NCI-H2081 treated with DMSO at 0.1 percent for 48 hours (cell line): ENCODE results near the gene CLEC16A.
"Not testable (repeated sequence)": the region's sequence is repeated elsewhere in the genome, so short reads cannot be mapped to it uniquely, and the experiment has no call there.

Experiments
- DNase-seq: peaks from one replicate; lab custom pipeline; 2025; lab: John Stamatoyannopoulos, UW

The CLEC16A gene

DNA sequence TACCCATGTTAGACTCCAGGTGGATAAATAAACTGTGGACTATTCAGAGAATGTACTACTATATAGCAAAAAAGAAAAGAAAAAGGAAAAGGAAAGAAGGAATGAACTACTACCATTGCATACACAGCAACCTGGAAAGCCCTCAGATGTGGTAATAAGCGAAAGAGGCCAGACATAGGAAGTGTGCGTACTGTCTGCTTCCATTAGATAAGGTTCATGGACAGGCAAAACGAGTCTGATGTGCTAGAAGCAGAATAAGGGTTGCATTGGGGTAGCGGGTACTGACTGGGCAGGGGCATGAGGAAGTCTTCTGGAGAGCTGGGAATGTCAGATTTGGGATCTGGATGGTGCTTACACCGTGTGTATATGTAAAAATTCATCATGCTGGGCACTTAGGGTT, 21.8 kb downstream of the CLEC16A start:
- DNase-seq = no peak

- not testable (repeated sequence) for DNase-seq
Measured at GRCh38 chr16:10966559-10966958, 22.2 kb downstream of the CLEC16A start.

GRCh38 chr16:10967986-10968385, 23.6 kb downstream of the CLEC16A start:
- no peak for DNase-seq

DNA sequence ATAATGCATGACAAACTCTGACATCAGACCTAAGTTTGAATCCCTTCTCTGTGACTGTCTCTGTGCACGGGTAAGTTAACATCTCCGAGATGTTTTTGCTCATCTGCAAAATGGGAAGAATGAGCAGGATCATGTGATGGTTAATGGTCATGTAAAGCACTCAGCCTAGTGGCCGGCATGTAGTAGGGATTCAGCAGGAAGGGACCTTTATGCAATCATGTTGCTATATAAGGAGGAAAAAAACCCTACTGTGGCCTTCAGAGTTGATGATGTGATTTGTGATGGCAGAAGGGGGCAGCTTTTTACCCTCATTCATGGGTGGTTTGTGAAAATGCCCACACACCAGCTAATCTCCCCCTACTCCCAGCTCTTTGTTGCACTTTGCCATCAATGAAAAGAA, 24.1 kb downstream of the CLEC16A start:
- no peak for DNase-seq

DNA sequence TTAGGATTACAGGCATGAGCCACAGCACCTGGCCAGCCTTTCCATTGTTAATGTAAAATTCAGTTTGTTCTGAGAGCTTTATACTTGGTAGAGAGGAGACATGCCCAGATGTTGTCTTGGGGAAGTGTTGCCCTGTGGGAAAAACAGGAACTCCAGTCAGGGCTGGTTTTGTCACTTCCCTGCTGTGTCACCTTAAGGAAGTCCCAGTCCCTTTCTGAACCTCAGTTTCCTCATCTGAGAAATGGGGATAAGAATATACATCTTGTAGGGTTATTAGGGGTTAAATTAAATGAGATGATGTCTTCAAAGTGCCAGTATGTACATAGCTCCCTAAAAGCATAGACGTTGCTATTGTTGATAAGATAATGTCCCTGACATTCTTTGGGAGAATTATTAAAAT, 25.3 kb downstream of the CLEC16A start:
- DNase-seq = no peak

GRCh38 chr16:10970065-10970464, 25.7 kb downstream of the CLEC16A start:
- DNase-seq = no peak

DNA sequence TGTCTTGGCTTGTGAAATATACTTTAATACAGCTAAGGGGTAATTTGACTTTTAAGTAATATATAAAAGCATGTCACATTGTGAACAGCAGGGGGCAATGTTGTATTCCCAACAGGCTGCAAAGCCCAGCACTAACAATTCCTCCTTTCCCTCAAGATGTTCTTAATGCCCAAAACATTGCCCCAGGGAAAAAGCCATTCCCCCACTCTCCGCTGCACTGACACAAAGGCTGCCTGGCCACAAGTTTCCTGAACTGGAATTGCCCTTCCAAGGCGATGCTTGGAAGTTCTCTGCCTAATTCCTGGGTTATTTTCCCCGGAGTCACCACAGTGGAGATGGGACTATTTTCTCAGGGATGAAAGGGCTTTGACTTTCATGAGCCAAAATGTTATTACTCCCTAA, 27.2 kb downstream of the CLEC16A start:
- DNase-seq = peak; percentile 32

DNA sequence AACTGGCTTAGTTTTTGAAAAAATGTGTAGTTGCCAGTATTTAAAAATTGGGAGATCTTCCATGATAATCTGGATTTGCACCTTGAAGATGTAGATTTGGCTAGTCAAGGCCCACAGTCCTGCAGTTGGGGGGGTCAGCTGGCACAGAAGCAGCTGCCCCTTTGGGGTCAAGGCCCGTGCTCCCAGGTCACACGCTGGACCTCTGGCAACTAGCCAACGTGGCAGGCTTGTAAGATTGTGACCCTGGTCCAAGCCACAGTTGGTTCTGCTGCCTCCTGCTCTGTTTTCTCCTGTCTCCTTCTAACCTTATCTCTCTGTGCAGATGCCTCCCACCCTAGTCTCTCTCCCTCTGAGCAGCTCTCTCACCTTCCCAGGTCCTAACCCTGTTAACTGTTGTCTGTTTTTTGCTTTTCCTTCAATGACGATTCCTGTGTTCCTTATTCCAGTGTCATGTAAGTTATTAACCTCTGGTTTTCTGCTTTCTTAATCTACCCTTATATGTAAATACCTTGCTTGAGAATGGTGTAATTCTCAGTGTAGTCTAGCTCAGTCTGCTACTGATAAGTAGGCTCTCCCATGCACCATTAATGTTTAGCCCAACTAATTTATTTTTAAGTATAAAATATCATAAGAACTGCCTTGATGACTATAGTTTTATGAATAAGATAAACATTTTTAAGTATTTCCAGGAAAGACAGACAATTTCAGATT, 27.9 kb downstream of the CLEC16A start:
- no peak for DNase-seq

GRCh38 chr16:10972819-10973464, 28.6 kb downstream of the CLEC16A start:
- no peak for DNase-seq

DNA sequence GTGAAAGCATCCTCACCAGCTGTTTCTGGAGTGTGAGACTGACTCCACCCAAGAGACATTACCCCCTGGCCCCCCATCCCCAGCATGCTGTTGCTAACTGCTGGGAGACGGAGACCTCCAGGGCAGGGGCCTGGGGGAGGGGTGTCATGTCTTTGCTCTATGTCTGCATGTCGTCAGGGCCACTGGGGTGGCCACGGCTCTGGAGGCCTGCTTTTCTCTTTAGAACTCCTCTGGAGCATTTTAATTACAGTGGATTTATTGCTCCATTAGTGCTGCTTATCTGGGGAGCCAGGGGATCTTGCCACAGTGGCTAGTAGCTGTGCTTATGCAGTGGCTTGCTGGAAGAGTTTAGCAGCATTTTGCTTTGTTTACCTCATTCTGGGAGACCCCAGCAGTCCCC, 32.3 kb downstream of the CLEC16A start:
- no peak for DNase-seq

GRCh38 chr16:10978124-10978523, 33.8 kb downstream of the CLEC16A start:
- no peak for DNase-seq

- DNase-seq = no peak
Measured at GRCh38 chr16:10978871-10979446, 34.6 kb downstream of the CLEC16A start.

GRCh38 chr16:10979717-10980601, 35.6 kb downstream of the CLEC16A start:
- DNase-seq = no peak

DNA sequence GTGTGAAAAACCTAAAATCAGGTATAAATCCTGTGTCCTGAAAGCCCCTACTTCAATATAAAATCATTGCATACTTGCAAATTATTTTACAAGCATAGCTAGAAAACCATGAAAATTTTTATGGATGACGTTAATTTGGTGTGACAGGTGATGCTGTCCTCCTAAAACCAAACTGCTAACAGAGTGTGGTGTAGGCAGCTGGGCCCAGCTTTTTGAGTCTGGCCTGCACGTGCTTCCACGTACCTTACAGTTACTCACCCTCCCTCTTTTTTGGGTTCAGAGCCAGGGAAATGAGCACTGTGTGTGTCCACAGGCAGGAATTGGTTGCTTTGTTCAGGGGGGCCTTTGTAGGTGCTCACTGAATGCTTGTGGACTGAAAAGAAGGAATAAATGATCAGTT, 36.4 kb downstream of the CLEC16A start:
- DNase-seq = no peak

DNA sequence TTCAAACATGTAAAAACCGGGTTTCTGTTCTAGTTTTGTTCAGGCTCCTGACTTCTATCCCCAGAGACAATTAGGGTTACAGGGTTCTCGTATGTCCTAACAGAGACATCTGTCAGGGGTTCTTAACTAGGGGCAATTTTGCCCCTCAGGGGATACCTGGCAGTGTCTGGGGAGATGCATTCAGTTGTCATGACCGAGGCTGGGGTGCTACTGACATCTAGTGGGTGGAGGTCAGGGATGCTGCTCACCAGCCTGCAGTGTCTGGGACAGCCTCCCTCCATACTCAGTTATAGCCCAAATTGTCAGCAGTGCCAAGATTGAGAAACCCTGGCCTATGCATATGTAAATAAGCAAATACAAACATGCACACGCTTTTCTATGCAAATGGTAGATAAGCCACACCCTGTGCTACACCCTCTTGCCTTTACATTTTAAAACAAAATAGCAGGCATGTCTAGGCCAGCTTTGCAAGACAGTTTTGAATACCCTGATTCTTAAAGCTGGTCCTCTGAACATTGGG, 37.4 kb downstream of the CLEC16A start:
- no peak for DNase-seq

DNA sequence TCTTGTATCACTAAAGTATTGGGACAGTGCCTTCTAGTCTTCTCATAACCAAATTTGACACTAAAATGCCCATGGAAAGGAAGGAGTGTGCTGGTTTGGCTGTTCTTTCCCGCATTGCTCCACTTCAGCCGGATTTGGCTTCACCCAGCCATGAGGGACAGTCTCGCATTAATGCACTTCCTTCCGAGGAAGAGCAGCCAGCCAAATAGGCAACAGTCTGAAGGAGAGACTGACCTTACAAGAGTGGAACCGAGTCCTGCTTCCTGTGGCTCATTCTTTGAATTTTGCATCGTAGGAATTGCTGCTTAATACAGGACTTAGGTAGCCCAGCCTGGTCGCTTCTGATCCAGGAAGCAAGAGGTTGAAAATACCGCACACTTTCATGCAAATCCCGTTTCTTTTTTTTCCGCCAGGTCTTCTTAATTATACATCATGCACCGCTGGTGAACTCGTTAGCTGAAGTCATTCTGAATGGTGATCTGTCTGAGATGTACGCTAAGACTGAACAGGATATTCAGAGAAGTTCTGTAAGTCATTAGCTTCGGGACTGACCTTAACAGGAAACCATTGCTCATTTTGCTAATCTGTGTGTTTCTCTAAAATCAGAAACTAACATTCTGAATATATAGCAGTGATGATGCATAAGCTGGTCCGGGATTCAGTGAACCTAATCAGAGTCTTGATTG, 38.2 kb downstream of the CLEC16A start:
- DNase-seq = no peak

DNA sequence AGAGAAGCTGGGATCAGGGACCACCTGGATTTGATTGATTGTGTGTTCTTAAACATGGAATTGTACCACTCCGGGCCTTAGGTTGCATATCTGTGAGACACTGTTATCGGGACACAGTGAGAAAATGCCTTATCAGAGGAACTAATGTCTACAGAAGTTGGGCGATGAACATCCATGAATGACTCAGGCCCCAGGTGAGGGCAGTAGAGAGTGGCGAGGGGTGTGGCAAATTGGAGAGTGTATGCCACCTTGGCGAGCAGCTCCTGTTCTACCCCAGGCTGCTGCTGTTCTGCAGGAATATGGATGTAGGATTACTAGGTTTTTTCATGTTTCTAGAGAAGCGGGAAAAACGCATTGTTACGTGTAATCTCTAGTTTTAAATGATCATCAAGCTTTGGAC, 38.8 kb downstream of the CLEC16A start:
- DNase-seq = no peak

- no peak for DNase-seq
Measured at GRCh38 chr16:10984509-10984908, 40.1 kb downstream of the CLEC16A start.

- no peak for DNase-seq
Measured at GRCh38 chr16:10987361-10988163, 43.2 kb downstream of the CLEC16A start.

DNA sequence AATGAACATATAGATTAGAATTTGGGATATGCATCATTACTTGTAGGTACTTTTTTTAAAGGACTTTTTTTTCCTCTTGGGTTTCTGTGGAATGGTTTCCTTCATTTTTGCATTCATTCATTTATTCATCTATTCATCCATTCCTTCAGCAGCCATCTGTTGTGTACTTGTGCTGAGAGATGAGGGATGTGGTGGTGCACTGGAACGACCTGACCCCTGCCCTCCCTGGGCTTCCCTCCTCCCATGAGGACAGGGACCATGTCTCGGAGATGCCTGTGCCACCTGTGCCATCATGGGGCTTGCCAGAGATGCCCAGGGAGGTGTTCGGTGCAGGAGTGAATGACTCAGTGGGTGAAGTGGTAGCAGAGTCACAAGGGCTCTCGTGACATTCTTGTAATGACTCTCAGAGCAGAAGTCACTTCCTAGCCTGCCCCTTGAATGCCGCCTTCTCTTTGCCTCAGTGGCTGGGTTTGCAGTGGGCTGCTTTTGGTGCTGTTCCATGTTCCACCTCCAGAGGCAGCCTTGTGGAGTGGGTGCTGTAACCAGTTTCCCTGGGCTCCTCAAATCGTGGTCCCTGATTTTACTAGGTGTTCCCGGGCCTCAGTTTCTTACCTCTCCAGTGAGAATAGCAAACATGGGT, 43.9 kb downstream of the CLEC16A start:
- no peak for DNase-seq
